Activated T-helper 1 cell treated with anti-CD3 and anti-CD28 coated beads, Interleukin-2, amount 50 U/mL, for 16 hours (primary cell): ENCODE results near the gene CACNA1A.
"Not testable (repeated sequence)": the region's sequence is repeated elsewhere in the genome, so short reads cannot be mapped to it uniquely, and the experiment has no call there.

ENCODE experiments used
- DNase-seq, 2 donors: peaks; one replicate each; pipeline ENCODE4 v3.0.0-alpha.2; 2020; ENCODE audit warnings: low read depth in 1 of 2, low spot score in 1 of 2

The CACNA1A gene

DNA sequence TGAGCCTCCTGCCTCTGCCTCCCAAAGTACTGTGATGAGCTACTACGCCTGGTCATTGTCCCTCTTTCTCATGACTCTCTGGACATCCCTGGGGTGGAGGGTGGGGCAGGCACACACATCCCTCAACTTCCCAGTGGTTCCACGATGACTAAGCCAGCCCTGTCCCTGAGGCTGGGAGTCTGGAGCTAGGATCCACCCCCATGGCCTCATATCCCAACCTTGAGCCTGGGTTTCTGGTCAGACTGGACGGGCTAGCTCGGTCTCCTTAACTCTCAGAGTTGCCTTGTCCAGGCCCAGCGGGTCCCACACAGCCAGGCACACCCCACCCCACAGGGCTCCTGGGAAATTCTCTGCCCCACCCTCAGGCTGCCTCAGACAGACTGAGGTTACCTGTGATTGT, 336.5 kb downstream of the CACNA1A start:
- DNase-seq, result no peak

DNA sequence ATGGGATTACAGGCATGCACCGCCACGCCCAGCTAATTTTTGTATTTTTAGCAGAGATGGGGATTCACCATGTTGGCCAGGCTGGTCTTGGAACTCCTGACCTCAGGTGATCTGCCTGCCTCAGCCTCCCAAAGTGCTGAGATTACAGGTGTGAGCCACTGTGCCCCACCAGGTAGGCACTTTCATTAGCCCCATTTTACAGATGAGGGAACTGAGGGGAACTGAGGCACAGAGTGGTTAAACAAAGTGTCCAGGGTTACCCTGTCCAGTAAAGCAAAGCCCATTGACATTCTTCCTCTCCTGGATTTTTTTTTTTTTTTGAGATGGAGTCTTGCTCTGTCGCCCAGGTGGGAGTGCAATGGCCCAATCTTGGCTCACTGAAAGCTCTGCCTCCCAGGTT, 340.1 kb downstream of the CACNA1A start:
- DNase-seq, result not testable (repeated sequence)

DNA sequence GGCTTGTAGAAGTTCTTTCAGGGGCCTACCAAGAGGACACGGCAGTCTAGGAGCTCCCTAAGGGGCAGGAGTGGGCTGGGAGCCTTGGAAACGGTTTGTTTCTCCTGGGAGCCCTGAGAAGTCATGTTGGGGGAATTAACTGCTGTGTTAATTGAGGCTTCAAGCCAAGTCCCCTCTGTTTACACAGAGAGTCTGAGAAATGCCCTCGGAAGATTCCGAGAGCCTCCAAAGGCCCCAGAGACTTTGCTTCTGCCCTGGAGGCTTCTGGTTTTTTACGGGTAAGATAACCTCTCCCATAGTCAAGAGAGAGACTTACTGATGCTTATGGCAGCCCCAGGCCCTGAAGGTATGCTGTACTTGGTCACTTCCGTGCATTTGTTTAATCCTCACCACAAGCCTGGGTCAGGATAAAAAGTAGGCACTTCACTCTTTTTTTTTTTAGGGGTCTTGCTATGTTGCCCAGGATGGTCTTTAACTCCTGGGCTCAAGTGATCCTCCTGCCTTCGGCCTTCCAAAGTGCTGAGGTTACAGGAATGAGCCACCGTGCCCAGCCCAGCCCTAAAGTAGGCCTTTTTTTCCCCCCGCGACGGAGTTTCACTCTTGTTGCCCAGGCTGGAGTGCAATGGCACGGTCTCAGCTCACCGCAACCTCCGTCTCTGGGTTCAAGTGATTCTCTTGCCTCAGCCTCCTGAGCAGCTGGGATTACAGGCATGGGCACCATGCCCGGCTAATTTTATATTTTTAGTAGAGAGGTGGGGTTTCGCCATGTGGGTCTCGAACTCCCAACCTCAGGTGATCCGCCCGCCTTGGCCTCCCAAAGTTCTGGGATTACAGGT, 340.9 kb downstream of the CACNA1A start:
- DNase-seq, result no peak

DNA sequence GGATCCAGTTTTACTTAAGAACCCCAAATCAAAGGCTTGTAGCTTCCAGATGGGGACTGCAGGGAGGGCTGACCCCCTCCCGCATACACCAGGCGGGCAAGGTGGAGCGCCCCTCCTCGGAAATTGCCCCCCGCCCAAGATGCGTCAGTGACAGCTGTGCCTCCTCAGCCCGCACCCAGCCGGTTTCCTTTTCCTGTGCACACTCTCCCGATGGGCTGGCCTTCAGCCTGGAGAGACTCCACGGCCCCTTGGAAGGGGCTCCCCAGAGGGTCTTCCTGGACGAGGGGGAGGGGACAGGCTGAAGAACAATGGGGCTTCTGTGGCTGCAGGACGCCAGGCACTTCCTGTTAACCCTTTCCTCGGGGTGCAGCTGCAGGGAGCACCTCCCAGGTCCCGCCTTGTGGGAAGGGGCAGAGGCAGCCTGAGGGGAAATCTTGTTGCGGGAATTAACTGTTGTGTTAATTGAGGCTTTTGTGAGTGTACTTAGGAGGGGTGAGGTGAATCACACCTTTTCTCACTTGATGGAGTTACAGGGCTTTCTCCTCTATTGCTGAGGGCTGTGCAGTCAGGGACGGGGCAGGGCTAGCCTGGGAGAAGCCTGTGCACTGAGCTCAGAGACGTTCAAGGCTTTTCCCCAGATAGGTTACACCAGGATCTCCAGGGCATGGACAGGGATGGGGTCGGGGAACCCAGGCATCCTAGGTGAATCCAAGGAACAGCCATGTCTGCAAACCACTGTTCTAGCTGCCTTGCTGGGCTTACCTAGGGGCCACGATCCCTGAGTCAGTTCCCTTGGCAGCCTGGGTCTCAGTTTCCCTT, 341.7 kb downstream of the CACNA1A start:
- peak in 1 of 2 donors; percentile 26 for DNase-seq

DNA sequence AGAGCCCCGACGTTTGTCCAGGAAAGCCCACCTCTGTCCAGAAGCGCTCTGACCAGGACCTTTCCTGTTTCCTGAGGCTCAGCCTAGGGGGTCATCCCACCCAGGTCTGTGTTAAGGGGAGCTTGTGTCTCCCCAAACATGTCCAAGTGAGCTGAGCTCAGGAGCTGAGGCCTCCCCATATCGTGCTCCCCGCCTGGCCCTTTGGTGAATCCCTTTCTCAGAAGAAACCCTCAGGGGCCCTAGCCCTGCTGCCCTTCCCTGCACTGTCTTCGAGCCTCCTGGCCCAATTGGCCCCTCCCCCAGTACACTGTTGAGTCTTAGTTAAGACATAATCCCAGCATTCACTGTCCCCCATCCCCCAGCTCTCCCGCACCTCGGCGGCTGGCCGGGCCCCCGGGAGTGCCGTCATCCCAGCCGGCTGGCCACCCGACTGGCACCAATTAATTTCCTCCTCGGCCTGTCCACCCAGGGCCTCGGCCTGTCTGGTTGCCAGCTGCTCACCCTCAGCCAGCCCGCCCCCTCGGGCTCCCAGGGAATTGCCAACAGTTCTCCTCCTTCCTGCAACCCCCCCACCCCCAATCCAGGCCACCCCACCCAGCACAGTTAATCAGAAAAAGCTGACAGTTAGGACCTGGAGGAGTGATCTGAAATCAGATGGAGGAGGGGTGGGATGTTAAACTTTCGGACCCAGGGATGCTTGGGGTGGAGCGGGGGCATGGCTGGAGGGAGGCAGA, 342.5 kb downstream of the CACNA1A start:
- DNase-seq, result peak in 1 of 2 donors; percentile 14

DNA sequence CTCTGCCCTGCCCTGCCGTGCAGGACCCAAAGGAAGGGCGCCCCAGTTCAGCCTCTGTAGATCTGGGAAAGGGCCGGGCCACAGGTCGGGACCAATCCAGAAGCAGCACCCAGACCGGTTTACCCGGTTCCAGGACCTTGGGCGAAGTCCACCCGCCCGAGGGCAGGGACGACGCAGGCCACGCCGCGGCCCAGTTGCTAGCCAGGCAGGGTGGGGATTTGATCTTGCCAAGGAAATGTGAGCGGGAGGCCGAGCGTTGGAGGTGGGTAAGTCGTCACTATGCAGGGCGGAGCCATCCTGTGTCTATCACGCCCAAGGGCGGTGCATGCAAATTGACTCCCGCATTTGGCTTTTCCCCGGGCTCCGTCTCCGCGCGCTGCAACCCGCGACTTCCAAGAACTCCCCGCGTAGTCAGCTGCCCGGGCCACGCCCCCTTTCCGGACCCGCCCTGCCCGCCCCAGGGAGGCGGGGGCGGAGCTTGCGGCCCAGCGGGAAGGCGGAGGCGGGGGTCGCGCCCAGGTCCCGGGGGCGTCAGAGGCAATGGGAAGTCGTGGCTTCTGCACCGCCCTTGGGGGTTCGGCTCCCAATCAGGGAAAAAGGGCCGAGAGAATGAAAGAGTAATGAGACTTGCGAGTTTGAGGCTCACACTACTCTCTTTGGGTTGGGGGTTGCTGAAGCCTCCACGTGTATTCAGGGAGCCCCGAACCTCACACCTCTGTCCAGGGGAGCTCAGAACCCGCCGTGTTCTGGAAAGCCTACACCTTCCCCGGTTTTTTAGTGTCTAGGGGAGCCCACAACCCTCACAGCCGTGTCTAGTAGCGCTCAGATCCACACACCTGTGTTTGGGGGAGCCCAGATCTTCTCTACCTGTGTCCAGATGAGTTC, 343.3 kb downstream of the CACNA1A start:
- DNase-seq, result peak; percentile 53 to 76

DNA sequence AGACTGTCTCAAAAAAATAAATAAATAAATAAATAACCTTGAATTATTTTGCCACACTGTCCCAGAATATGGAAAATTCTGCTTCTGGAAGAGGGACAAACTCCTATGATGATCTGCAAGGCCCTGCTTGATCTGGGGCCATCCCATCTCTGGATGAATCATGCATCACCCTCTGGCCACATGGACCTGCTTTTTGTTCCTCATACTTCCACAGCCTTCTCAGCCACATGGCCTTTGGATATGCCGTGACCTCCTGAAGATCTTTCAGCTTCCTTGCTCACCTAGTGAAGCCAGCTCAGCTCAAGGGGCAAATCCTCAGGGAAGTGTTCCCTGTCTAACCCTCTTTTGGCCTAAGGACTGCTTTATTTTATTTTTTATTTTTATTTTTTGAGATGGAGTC, 345.7 kb downstream of the CACNA1A start:
- DNase-seq, result no peak

DNA sequence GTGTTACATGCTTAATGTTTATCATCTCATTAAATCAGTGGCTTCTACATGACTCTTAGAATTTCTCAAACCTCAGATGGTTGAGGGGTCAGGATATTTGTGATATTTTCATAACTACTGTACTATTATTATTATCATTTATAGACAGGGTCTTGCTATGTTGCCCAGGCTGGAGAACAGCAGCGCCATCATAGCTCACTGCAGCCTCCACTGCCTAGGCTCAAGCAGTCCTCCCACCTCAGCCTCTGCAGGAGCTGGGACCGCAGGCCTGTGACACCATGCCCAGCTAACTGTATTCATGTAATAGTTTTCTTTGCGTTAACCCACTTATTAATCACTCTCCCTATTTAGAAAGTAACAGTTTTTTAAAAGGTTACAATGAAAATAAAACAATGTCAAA, 346.6 kb downstream of the CACNA1A start:
- no peak for DNase-seq
